ENCODE measurements around the gene YPEL1.
"Not testable (repeated sequence)": the region's sequence is repeated elsewhere in the genome, so short reads cannot be mapped to it uniquely, and the experiment has no call there.

The YPEL1 gene

DNA sequence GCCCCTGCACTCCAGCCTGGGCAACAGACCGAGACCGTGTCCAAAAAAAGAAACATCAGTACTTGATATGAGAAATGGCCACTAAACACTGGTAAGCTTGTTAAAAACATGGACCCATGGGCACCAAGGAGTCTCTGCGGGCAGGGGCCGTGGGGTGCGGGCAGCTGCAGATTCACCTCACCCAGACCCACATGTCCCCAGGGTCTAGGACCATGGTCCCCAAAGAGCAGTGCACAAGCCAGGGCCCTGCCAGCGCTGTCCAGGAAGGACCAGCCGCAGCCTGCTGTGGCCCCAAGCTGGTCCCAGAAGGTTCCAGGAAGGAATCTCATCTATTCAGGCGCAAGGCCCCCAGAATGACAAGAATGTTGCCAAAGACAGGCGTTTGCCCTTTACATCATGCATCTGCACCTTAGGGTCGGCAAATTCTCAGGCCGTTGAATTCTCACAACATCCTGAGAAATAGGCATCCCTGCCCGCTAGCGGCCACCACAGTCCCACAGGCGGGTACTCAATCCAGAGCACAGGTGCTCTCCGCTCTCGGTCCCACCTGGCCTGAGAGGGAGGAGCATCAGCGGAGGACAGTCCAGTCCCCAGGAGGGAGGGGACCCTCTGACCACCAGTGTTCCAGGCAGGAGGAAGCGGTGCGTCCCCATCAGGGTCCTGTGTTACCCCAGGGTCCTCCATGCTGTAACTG lies 9.5 kb downstream of the YPEL1 start:
- H3K36me3 ChIP-seq: peaks cover 45% of the 10 kb centered on the region
- no peak overlapping the region for H3K27ac ChIP-seq
- DNase-seq: no peak
- H3K4me3 ChIP-seq (ENCODE audit: low read depth, low read length): no peak overlapping the region
- TF ChIP-seq, protein P1, sequence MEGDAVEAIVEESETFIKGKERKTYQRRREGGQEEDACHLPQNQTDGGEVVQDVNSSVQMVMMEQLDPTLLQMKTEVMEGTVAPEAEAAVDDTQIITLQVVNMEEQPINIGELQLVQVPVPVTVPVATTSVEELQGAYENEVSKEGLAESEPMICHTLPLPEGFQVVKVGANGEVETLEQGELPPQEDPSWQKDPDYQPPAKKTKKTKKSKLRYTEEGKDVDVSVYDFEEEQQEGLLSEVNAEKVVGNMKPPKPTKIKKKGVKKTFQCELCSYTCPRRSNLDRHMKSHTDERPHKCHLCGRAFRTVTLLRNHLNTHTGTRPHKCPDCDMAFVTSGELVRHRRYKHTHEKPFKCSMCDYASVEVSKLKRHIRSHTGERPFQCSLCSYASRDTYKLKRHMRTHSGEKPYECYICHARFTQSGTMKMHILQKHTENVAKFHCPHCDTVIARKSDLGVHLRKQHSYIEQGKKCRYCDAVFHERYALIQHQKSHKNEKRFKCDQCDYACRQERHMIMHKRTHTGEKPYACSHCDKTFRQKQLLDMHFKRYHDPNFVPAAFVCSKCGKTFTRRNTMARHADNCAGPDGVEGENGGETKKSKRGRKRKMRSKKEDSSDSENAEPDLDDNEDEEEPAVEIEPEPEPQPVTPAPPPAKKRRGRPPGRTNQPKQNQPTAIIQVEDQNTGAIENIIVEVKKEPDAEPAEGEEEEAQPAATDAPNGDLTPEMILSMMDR (IDR thresholded peaks at IDR 0.05; ENCODE audit: low read depth, low read length): no peak
- no peaks in the 10 kb centered on the region for H3K27me3 ChIP-seq (ENCODE audit: insufficient read depth, low read depth, severe bottlenecking)
- no peaks in the 10 kb centered on the region for H3K9me3 ChIP-seq (ENCODE audit: severe bottlenecking)

- H3K36me3 ChIP-seq: peaks cover 30% of the 10 kb centered on the region
- not testable (repeated sequence) for H3K27ac ChIP-seq; H3K4me3 ChIP-seq (ENCODE audit: low read depth, low read length); H3K27me3 ChIP-seq (ENCODE audit: insufficient read depth, low read depth, severe bottlenecking); H3K9me3 ChIP-seq (ENCODE audit: severe bottlenecking); DNase-seq
Measured at GRCh38 chr22:21724496-21724895, 11.1 kb downstream of the YPEL1 start.

DNA sequence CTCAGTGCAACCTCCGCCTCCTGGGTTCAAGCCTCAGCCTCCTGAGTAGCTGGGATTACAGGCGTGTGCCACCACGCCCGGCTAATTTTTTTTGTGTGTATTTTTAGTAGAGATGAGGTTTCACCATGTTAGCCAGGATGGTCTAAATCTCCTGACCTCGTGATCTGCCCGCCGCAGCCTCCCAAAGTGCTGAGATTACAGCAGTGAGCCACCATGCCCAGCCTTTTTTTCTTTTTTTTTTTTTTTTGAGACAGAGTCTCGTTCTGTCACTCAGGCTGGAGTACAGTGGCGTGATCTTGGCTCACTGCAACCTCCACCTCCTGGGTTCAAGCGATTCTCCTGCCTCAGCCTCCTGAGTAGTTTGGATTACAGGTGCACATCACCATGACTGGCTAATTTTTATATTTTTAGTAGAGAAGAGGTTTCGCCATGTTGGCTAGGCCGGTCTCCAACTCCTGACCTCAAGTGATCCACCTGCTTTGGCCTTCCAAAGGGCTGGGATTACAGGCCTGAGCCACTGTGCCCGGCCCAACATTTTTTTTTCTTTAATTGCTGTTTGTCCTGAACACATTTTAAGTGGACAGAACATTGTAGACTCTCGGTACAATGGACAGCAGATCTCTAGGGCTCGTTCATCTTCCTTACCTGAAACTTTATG lies 14.3 kb downstream of the YPEL1 start:
- not testable (repeated sequence) for H3K9me3 ChIP-seq (ENCODE audit: severe bottlenecking); H3K27me3 ChIP-seq (ENCODE audit: insufficient read depth, low read depth, severe bottlenecking); DNase-seq; H3K27ac ChIP-seq; H3K4me3 ChIP-seq (ENCODE audit: low read depth, low read length)
- H3K36me3 ChIP-seq: peaks cover 16% of the 10 kb centered on the region

DNA sequence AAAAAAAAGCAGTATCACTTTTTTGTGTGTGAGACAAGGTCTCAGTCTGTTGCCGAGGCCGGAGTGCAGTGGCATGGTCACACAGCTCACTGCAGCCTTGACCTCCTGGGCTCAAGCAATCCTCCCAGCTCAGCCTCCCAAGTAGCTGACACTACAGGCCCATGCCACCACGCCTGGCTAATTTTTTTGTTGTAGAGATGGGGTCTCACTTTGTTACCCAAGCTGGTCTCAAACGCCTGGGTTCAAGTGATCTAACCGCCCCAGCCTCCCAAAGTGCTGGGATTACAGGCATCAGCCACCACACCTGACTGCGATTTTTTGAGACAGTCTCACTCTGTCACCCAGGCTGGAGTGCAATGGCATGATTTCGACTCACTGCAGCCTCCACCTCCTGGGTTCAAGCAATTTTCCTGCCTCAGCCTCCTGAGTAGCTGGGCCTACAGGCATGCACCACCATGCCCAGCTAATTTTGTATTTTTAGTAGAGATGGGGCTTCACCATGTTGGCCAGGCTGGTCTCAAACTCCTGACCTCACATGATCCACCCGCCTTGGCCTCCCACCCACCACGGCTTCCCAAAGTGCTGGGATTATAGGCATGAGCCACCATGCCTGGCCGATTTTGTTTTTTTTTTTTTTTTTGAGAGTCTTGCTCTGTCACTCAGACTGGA lies 15.3 kb downstream of the YPEL1 start:
- not testable (repeated sequence) for H3K4me3 ChIP-seq (ENCODE audit: low read depth, low read length); H3K9me3 ChIP-seq (ENCODE audit: severe bottlenecking); H3K27ac ChIP-seq; H3K27me3 ChIP-seq (ENCODE audit: insufficient read depth, low read depth, severe bottlenecking); DNase-seq
- H3K36me3 ChIP-seq: peaks cover 16% of the 10 kb centered on the region

DNA sequence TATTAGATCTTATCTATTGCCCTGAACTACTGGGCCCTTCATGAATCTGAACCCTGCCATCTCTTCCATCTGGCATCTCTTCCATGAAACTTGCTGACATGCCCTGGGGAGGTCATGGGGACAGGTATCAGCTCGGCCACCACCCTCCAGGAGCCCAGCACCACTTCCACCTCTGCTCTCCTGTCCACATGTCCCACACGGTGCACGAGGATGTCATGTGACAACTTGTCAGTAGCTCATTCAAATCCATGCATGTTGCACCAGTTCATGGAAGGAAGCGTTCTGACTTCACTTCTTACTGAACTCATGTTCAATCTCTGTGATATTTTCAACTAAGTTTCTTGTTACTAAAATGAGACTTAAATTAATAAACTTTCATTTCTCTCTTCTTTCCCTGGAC lies 16.6 kb downstream of the YPEL1 start:
- TF ChIP-seq, protein P1 (IDR thresholded peaks at IDR 0.05; ENCODE audit: low read depth, low read length): no peak
- Histone ChIP-seq H3K9me3 (ENCODE audit: severe bottlenecking) (no peaks in the 10 kb centered on the region), H3K4me3 (ENCODE audit: low read depth, low read length) (no peak overlapping the region), H3K36me3 (peaks cover 12% of the 10 kb centered on the region), H3K27me3 (ENCODE audit: insufficient read depth, low read depth, severe bottlenecking) (no peaks in the 10 kb centered on the region), H3K27ac (no peak overlapping the region)
- DNase-seq: no peak

DNA sequence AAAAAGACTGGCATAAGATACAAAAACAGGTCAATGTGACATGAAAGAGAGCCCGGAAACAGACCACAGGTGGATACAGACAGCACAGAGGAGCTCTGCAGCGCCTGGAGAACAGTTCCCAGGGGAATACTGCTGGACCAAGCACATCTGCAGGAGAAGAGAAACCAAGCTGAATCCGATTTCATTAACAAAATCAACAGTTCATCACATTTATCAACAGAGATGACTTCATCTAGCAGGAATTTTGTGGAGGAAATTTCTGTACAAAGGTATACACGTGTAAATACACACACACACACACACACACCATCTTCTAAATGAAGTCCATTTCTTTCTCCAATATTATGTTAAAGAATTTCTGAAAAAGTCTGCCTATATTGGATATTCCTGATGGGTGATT lies 17.1 kb downstream of the YPEL1 start:
- Histone ChIP-seq H3K27ac (no peak overlapping the region), H3K36me3 (peaks cover 11% of the 10 kb centered on the region), H3K4me3 (ENCODE audit: low read depth, low read length) (no peak overlapping the region), H3K27me3 (ENCODE audit: insufficient read depth, low read depth, severe bottlenecking) (no peaks in the 10 kb centered on the region), H3K9me3 (ENCODE audit: severe bottlenecking) (no peaks in the 10 kb centered on the region)
- TF ChIP-seq, protein P1 (IDR thresholded peaks at IDR 0.05; ENCODE audit: low read depth, low read length): no peak
- DNase-seq: no peak

- H3K4me3 ChIP-seq (ENCODE audit: low read depth, low read length); H3K27ac ChIP-seq; DNase-seq; H3K27me3 ChIP-seq (ENCODE audit: insufficient read depth, low read depth, severe bottlenecking); H3K36me3 ChIP-seq; H3K9me3 ChIP-seq (ENCODE audit: severe bottlenecking): not testable (repeated sequence)
Measured at GRCh38 chr22:21716395-21717122, 19.0 kb downstream of the YPEL1 start.

Measured in WERI-Rb-1 (cell line).